ENCODE data around the gene ARL10.

The ARL10 gene

GRCh38 chr5:176391479-176391878 is 26.2 kb downstream of the ARL10 start:
- no peak overlapping the region for H3K4me3 ChIP-seq (ENCODE audit: low read depth, low read length)
- TF ChIP-seq CTCF (IDR thresholded peaks at IDR 0.05; ENCODE audit: low read depth, low read length), result no peak

- no peak for TF ChIP-seq CTCF (IDR thresholded peaks at IDR 0.05; ENCODE audit: low read depth, low read length)
- H3K4me3 ChIP-seq (ENCODE audit: low read depth, low read length), result no peak overlapping the region
Measured at GRCh38 chr5:176391999-176392398, 26.7 kb downstream of the ARL10 start.

- H3K4me3 ChIP-seq (ENCODE audit: low read depth, low read length), result no peak overlapping the region
- TF ChIP-seq CTCF (IDR thresholded peaks at IDR 0.05; ENCODE audit: low read depth, low read length), result no peak
Measured at GRCh38 chr5:176392526-176392925, 27.2 kb downstream of the ARL10 start.

- TF ChIP-seq CTCF (IDR thresholded peaks at IDR 0.05; ENCODE audit: low read depth, low read length), result no peak
- H3K4me3 ChIP-seq (ENCODE audit: low read depth, low read length), result no peak overlapping the region
Measured at GRCh38 chr5:176394096-176394495, 28.8 kb downstream of the ARL10 start.

GRCh38 chr5:176394881-176395675 is 29.8 kb downstream of the ARL10 start:
- no peak overlapping the region for H3K4me3 ChIP-seq (ENCODE audit: low read depth, low read length)
- TF ChIP-seq CTCF (IDR thresholded peaks at IDR 0.05; ENCODE audit: low read depth, low read length), result no peak

- H3K4me3 ChIP-seq (ENCODE audit: low read depth, low read length), result no peak overlapping the region
- TF ChIP-seq CTCF (IDR thresholded peaks at IDR 0.05; ENCODE audit: low read depth, low read length), result no peak
Measured at GRCh38 chr5:176396330-176396729, 31.0 kb downstream of the ARL10 start.

- no peak overlapping the region for H3K4me3 ChIP-seq (ENCODE audit: low read depth, low read length)
- no peak for TF ChIP-seq CTCF (IDR thresholded peaks at IDR 0.05; ENCODE audit: low read depth, low read length)
Measured at GRCh38 chr5:176397736-176398420, 32.6 kb downstream of the ARL10 start.

Data from WI38 (cell line).